HG02798 (cell line): ENCODE results near the gene AMPD1.

Experiments
- ATAC-seq: cut with Tn5 transposase; IDR thresholded peaks from one replicate; pipeline ENCODE4 v1.9.1; 2021; ENCODE audit warnings: mild to moderate bottlenecking; ENCODE audit not compliant: unreplicated experiment, poor library complexity

The AMPD1 gene

GRCh38 chr1:114701931-114702330 is 6.6 kb upstream of the AMPD1 start:
- ATAC-seq, result no peak

- no peak for ATAC-seq
Observed at GRCh38 chr1:114700036-114700600, 4.8 kb upstream of the AMPD1 start.

GRCh38 chr1:114696810-114697209 is 1.5 kb upstream of the AMPD1 start:
- ATAC-seq, result no peak

- ATAC-seq, result no peak
Observed at GRCh38 chr1:114694540-114695310, 621 bp downstream of the AMPD1 start.

- ATAC-seq, result no peak
Observed at GRCh38 chr1:114692947-114693346, 2.4 kb downstream of the AMPD1 start.

- ATAC-seq, result no peak
Observed at GRCh38 chr1:114691061-114691460, 4.3 kb downstream of the AMPD1 start.

GRCh38 chr1:114690148-114690547 is 5.2 kb downstream of the AMPD1 start:
- ATAC-seq, result no peak

GRCh38 chr1:114688526-114688925 is 6.8 kb downstream of the AMPD1 start:
- ATAC-seq, result no peak

- no peak for ATAC-seq
Observed at GRCh38 chr1:114685851-114686250, 9.5 kb downstream of the AMPD1 start.

GRCh38 chr1:114677691-114678090 is 17.7 kb downstream of the AMPD1 start:
- no peak for ATAC-seq

GRCh38 chr1:114676115-114676514 is 19.2 kb downstream of the AMPD1 start:
- ATAC-seq, result no peak

GRCh38 chr1:114671939-114672275 is 23.4 kb downstream of the AMPD1 start:
- no peak for ATAC-seq

GRCh38 chr1:114671011-114671938 is 24.1 kb downstream of the AMPD1 start:
- ATAC-seq, result no peak

- ATAC-seq, result peak; percentile 99
Observed at GRCh38 chr1:114670083-114671010, 25.0 kb downstream of the AMPD1 start.

GRCh38 chr1:114669562-114670082 is 25.7 kb downstream of the AMPD1 start, which contains the start of gene DENND2C:
Gene DENND2C, minus strand, starts transcription at chr1:114670049. Its CDS starts 44,065 bp downstream, at chr1:114625984.
- ATAC-seq, result peak; percentile 63

- ATAC-seq, result no peak
Observed at GRCh38 chr1:114668784-114669561, 26.4 kb downstream of the AMPD1 start.

- no peak for ATAC-seq
Observed at GRCh38 chr1:114668373-114668772, 27.0 kb downstream of the AMPD1 start.

GRCh38 chr1:114666954-114667353 is 28.4 kb downstream of the AMPD1 start:
- no peak for ATAC-seq

- no peak for ATAC-seq
Observed at GRCh38 chr1:114660238-114660637, 35.1 kb downstream of the AMPD1 start.
